ENCODE results near the gene TRIML2. TPM values are rescaled to one million over a fixed set of nuclear protein-coding genes. Genes with fewer than 3 reads are reported as not detected.

Gene TRIML2
- total RNA-seq, 3 donors from 2014 or later, result not detected

- no peaks in the 10 kb centered on the region for H3K4me1 ChIP-seq
- H3K27me3 ChIP-seq, result no peaks in the 10 kb centered on the region
- intact Hi-C loops (cut with DNase I; ENCODE audit: low total_unique reads), result no loop called here
- no peak overlapping the region for H3K27ac ChIP-seq
- H3K36me3 ChIP-seq, result no peaks in the 10 kb centered on the region
- H3K9me3 ChIP-seq, result no peaks in the 10 kb centered on the region
- no peak overlapping the region for H3K4me3 ChIP-seq
- no peak for DNase-seq (ENCODE audit: low spot score in 2 of 2)
- TF ChIP-seq POLR2A (IDR thresholded peaks at IDR 0.05) (no peak), POLR2AphosphoS5 (IDR thresholded peaks at IDR 0.05) (no peak), CTCF (IDR thresholded peaks at IDR 0.05) (no peak)
Measured at GRCh38 chr4:188082796-188083195, 26.6 kb downstream of the TRIML2 start.

- no peaks in the 10 kb centered on the region for H3K9me3 ChIP-seq
- TF ChIP-seq CTCF (IDR thresholded peaks at IDR 0.05), result no peak
- TF ChIP-seq POLR2AphosphoS5 (IDR thresholded peaks at IDR 0.05), result no peak
- TF ChIP-seq POLR2A (IDR thresholded peaks at IDR 0.05), result no peak
Measured at GRCh38 chr4:188078116-188078515, 31.3 kb downstream of the TRIML2 start.

GRCh38 chr4:188076169-188076568 lies 33.2 kb downstream of the TRIML2 start:
- H3K36me3 ChIP-seq, result no peaks in the 10 kb centered on the region
- H3K9me3 ChIP-seq, result no peaks in the 10 kb centered on the region
- intact Hi-C loops (cut with DNase I; ENCODE audit: low total_unique reads), result no loop called here
- H3K4me3 ChIP-seq, result no peak overlapping the region
- no peak overlapping the region for H3K27ac ChIP-seq
- no peaks in the 10 kb centered on the region for H3K4me1 ChIP-seq
- TF ChIP-seq POLR2AphosphoS5 (IDR thresholded peaks at IDR 0.05), result no peak
- TF ChIP-seq POLR2A (IDR thresholded peaks at IDR 0.05), result no peak
- no peak for TF ChIP-seq CTCF (IDR thresholded peaks at IDR 0.05)
- DNase-seq (ENCODE audit: low spot score in 2 of 2), result no peak
- no peaks in the 10 kb centered on the region for H3K27me3 ChIP-seq

More at GRCh38 chr4:188078116-188078515, 31.3 kb downstream of the TRIML2 start:
- no peak for DNase-seq (ENCODE audit: low spot score in 2 of 2)
- H3K36me3 ChIP-seq, result no peaks in the 10 kb centered on the region
- H3K4me1 ChIP-seq, result no peaks in the 10 kb centered on the region
- H3K27me3 ChIP-seq, result no peaks in the 10 kb centered on the region
- H3K4me3 ChIP-seq, result no peak overlapping the region
- intact Hi-C loops (cut with DNase I; ENCODE audit: low total_unique reads), result no loop called here
- H3K27ac ChIP-seq, result no peak overlapping the region

- no peak for TF ChIP-seq CTCF (IDR thresholded peaks at IDR 0.05)
- no peaks in the 10 kb centered on the region for H3K9me3 ChIP-seq
- DNase-seq (ENCODE audit: low spot score in 2 of 2), result no peak
- intact Hi-C loops (cut with DNase I; ENCODE audit: low total_unique reads), result no loop called here
- H3K36me3 ChIP-seq, result no peaks in the 10 kb centered on the region
- H3K4me3 ChIP-seq, result no peak overlapping the region
- no peak overlapping the region for H3K27ac ChIP-seq
- H3K27me3 ChIP-seq, result no peaks in the 10 kb centered on the region
- H3K4me1 ChIP-seq, result no peaks in the 10 kb centered on the region
Measured at GRCh38 chr4:188061083-188061482, 48.3 kb downstream of the TRIML2 start.

- no peak for DNase-seq (ENCODE audit: low spot score in 2 of 2)
- Histone ChIP-seq H3K4me1 (no peaks in the 10 kb centered on the region), H3K27me3 (no peaks in the 10 kb centered on the region), H3K4me3 (no peak overlapping the region), H3K36me3 (no peaks in the 10 kb centered on the region), H3K27ac (no peak overlapping the region), H3K9me3 (no peaks in the 10 kb centered on the region)
- TF ChIP-seq POLR2AphosphoS5 (IDR thresholded peaks at IDR 0.05) (no peak), CTCF (IDR thresholded peaks at IDR 0.05) (no peak), POLR2A (IDR thresholded peaks at IDR 0.05) (no peak)
- intact Hi-C loops (cut with DNase I; ENCODE audit: low total_unique reads), result no loop called here
Measured at GRCh38 chr4:188053302-188053701, 56.1 kb downstream of the TRIML2 start.

Measured in breast epithelium (tissue), 4 donors.